Posterior cingulate gyrus (tissue), 11 donors: Measurements from ENCODE around the gene PTPN14.
"Not testable (repeated sequence)": the region's sequence is repeated elsewhere in the genome, so short reads cannot be mapped to it uniquely, and the experiment has no call there.

Experiments
- DNase-seq, 10 donors: peaks; one replicate each; pipeline versions ENCODE4 v3.0.0 to v3.0.0-alpha.2; 2020 to 2021; ENCODE audit warnings: mixed read lengths in 3 of 10
- intact Hi-C: fragments of 100-400 bp; cut with DNase I; formaldehyde crosslinking; loops from one replicate; pipeline ENCODE4 v1.15.1; 2023

PTPN14 gene

DNA sequence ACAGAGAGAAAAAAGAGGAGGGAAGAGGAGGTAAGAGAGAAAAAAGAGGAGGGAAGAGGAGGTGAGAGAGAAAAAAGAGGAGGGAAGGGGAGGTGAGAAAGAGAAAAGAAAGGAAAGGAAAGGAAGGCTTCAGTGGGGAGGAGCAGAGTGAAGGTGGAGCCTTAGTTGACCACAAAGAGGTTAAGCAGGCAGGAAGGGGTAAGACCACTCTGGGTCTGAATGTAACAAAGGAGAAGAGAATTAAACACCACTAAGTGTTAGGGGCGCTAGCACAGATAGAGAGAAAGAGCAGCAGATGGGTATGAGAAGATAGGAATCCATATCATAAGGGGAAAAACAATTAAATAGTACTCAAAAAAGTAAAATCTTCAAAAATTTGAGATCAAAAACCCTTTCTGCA lies 6.6 kb downstream of the PTPN14 start:
- DNase-seq = no peak
- intact Hi-C loops = loop anchor here (10.0 kb wide), 1 partner anchor 90 kb away; no protein-coding TSS in a partner anchor

DNA sequence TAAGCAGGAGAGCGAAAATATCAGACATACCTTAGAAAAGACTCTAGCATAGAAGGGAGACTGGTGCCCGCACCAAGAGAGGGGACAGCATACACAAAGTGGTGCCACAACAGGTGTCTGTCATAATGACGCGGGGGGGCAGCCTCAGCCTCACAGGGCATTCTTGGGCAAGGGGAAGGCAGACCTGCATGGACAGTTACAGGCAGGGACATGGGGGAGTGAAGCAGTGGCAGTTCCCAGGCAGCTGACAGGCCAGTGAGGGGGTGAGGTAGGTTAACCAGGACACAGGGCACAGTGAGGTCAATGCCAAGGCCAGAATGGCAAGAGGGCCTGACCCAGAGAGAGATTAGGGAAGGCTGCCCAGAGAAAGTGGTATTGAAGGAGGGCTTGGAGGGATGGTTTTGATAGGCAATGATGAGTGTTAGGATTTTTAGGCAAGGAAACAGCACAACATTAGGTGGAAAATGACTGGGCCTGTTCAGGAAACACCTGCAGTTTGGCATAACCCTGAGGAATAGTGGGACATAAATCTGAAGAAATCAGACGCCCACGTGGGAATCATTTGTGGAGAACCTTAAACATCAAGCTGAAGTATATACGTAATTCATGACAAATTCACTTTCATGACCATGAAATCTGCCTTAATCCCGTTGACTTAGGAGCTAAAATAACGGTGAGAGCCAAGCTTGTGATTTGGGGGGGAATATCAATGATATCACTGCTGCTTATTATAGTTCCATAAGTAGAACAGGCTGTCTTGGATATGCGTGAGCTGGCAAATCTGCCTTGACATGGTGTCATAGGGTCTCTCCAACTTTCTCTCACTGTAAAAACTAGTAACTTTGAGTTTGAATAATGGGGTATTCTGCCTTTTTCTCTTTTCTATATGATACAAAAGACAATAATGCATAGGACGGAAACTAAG lies 8.9 kb downstream of the PTPN14 start:
- no peak for DNase-seq
- intact Hi-C loops = loop anchor here (10.0 kb wide), 1 partner anchor 88 kb away; no protein-coding TSS in a partner anchor

DNA sequence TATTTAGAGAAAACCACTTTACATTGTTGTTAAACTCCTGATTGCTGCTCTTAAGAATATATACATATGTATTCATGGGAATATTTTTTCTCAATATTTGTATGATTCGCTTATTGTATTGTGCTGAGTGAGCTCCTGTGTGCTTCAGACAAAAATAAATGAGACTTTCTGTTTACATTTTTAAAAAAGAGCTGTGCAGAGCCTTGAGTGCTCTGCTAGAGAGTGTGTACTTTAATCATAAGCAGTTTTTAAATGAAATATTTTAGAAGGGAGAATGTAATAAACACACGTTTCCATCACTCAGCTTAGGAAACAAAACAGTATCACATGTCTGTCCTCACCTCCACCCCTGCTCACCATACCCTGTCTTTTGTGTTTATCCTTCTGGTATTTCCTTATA lies 9.7 kb downstream of the PTPN14 start:
- no peak for DNase-seq
- intact Hi-C loops = loop anchor here (10.0 kb wide), 1 partner anchor 87 kb away; no protein-coding TSS in a partner anchor

DNA sequence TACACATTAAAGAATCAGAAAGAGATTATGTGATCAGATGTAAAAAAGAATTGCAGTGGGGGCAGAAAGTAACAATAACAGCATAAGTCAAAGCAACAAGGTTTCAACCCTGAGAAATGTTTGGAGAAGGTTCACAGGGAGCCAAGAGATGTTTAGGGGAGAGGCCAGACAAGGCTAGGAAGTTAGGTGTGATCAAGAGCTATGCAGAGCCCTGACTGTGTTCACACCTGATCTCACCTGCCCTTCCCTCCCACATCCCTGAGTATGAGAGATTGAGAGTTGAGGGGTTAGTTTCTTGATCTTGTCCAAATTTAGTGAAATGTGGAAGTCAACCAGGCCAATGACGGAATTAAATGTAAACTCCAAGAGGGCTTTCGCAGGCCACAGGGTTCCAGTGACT lies 10.2 kb downstream of the PTPN14 start:
- no peak for DNase-seq

DNA sequence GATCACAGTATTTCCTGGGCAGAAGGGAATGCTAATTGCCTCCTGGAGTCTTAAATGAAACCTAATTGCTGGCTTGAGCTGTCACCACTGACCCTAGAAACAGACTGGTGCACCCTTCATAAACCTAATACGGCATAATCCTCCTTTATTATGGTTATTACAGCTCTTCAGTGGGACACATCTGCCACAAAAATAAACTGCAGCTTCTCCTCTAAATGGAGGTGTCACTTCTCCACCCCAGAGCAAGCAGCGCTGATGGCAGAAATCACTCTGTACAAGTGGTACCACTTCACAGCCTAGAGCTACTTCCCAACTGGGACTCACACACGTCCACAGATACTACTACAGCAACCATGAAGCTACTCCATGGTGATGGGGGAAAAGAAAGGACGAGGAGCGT lies 11.1 kb downstream of the PTPN14 start:
- no peak for DNase-seq
- intact Hi-C loops = loop anchor here (10.0 kb wide), 1 partner anchor 86 kb away; no protein-coding TSS in a partner anchor

More for the DNA sequence above, 10.2 kb downstream of the PTPN14 start:
- intact Hi-C loops = loop anchor here (10.0 kb wide), 1 partner anchor 86 kb away; no protein-coding TSS in a partner anchor

DNA sequence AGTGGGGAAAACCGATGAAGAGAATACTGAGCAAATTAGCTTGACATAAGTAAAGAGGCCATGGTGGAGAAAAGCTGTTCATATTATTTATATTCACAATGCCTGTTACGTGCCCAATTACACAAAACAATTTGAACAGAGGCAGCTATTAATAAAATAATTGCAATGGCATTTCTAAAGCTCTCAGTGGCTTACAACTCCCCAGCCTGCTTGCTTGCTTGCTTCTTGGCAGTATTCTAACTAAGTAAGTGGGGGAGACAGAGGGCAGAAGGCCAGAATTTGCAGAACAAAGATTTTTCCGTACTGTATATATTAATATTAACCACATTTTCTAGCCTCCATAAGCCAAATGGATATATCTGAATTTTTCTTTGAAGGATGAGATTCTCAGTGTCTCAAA lies 12.9 kb downstream of the PTPN14 start:
- DNase-seq = no peak
- intact Hi-C loops = no loop called here

DNA sequence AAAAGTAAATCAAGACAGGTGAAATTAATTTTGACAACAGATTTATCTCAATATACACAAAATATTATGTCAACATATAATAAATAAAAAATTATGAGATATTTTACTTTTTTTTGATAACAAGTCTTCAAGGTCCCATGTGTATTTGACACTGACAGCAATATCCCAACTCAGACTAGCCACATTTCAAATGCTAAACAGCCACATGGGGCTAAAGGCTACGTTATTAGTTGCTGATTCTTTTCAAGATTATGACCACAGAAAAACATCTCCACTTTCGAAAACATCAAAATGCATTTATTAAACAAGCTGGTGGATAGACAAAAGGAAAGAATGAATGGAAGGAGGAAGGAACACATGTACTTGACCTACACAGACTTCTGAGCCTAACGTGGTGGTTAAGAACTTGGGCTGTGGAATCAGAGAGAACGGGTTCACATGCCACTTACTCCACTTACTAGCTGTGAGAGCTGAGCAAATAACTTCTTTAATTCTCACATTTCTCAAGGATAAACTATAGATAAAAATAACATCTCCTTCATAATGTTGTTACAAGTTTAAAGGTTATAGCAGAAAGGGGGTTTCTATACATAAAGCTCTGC lies 13.4 kb downstream of the PTPN14 start:
- no peak for DNase-seq
- intact Hi-C loops = no loop called here

DNA sequence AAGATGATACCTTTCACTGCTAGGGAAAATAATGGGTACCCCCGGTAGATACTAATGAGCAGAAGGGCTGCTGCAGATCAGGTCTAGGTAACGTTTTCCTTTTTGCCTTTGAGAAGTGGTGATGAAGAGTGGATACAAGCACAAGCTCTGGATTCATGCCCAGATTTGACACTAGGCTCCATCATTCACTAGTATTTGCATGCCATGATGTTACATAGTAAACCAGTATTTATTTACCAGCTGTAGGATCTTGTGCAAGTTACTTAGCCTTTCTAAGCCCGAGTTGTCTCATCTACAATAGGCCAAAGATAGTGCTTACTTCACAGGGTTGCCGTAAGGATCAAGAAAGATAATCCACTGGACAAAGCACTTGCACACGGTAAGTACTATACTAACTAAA lies 14.2 kb downstream of the PTPN14 start:
- no peak for DNase-seq
- intact Hi-C loops = no loop called here

DNA sequence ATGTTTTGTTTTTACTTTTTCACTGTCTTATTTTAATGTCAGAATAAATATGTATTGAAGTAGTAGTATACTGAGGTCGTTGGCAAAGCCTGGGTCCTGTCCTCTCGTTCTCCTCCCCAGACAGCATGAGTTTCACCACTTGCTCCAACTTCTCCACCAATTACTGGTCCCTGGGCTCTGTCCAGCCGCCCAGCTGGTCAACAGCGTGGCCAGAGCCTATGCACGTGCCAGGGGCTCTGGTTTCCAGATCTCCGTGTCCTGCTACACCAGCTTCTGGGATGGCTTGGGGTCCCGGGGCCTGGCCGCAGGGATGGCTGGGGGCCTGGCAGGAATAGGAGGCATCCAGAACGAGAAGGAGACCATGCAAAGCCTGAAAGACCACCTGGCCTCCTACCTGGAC lies 19.3 kb downstream of the PTPN14 start:
- intact Hi-C loops = no loop called here
- DNase-seq = no peak

DNA sequence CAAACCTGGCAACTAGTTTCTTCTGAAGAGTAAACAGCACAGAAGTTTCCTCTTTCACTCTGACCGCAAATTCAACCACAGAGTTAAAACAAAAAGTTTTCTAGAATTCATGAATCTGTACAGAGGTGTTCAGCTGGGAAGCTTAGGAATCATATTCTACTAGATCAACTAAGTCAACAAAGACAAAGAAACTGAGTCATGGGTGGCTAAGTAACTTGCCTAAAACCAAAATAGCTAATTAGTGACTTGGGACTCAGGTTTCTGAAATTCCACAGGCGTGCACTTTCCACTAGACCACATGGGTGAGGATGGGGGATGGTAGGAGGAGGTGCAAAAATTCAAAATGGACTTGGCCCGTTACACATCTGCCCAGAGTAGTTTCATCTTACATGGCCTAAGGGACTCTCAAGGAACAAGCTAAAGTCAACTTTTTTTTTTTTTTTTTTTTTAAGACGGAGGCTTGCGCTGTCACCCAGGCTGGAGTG lies 25.8 kb downstream of the PTPN14 start:
- intact Hi-C loops = no loop called here
- DNase-seq = no peak

DNA sequence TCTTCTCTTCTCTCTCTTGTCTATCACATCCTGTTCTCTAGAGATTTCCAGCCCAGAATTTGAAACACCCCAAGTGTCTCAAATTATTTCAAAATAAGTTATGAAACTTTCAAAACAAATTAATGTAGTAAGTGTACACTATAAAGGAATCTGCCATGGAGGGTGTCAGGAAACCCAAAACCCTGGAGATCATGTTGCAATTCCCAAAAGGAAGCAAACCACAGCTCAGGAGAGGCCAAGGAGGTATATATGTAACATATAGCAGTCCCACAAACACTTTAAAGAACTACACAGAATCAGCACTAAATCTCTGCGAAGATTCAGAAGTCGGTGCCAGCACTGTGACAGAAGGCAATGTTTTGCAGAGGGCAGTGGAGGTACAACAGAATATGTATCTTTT lies 26.6 kb downstream of the PTPN14 start:
- intact Hi-C loops = no loop called here
- DNase-seq = no peak

DNA sequence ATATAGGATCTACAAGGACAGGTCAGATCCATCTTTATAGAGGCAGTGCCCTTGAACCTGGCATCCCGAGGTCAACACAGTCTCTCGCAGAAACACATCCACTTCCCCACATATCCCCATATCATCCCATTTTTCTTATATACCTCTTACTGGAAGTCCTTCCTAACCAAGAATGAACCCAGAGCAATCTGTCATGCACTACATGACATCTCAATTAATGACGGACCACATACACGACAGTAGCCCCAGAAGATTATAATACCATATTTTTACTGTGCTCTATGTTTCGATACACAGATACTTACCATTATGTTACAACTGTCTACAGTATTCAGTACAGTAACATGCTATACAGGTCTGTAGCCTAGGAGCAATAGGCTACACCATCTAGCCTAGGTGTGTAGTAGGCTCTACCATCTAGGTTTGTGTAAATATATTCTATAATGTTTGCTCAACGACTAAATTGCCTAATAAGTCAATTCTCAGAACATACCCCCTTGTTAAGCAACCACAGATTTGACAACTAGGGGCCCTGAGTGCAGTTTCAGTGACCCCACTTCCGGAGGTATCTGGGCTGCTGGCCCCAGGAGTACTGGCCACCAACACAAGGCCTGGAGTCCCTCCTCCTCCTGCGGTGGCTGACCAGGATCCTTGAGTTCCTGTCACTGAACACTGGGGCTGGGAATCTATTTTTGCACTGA lies 28.1 kb downstream of the PTPN14 start:
- no peak for DNase-seq
- intact Hi-C loops = no loop called here

DNA sequence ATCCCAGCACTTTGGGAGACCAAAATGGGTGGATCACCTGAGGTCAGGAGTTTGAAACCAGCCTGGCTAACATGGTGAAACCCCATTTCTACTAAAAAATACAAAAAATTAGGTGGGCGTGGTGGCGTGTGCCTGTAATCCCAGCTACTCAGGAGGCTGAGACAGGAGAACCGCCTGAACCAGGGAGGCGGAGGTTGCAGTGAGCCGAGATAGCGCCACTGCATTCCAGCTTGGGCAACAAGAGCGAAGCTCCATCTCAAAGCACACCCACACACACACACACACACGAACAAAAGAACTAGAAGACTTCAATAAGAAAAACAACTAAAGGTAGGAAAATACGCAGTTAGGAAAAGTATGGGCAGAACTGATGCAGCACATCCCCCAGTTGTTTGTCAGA lies 29.9 kb downstream of the PTPN14 start:
- intact Hi-C loops, DNase-seq: not testable (repeated sequence)

DNA sequence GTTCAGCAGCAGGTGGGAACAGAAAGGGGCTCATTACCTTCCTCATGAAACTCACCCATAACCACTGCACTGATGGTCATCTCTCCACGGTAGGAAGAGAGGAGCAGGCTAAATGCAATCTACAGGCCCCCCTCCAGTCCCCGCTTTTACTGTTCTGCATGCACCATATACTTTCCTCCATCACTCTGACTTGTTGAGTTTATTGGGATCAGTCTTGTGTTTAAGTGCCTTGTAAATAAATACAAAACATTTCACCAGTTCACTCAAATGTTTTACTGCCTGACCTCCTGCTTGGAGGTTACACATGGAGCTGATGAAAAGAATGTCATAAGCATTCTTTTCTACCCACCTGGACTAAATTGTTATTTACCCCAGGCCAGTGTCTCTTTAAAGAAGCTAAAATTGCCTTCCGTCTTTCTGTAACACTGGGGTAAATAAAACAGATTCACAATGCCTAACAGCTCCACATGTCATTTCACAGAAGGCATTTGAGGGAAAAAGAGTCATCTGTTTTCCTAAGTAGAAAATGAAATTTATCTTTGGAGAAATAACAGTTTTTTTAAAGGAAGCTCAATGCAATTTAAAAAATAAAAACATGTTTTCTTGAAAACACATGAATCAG lies 30.7 kb downstream of the PTPN14 start:
- intact Hi-C loops = no loop called here
- no peak for DNase-seq

DNA sequence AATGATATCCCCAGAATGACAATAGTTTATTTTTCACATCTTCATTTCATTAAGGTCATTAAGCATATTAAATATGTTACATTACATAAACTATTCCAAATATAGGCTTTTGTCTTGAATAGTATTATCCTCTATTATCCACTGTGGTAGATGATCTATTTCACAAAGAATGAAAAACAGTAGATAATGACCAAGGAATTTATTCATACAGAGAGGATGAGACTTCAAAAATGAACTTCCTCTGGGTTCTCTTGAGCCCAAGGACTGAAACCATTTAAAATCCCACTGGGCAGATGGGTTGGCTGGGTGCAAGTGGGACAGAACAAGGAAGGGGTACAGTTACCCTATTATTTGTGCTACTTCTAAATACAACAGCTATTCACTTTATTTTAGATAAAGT lies 33.0 kb downstream of the PTPN14 start:
- intact Hi-C loops = no loop called here
- DNase-seq = no peak

DNA sequence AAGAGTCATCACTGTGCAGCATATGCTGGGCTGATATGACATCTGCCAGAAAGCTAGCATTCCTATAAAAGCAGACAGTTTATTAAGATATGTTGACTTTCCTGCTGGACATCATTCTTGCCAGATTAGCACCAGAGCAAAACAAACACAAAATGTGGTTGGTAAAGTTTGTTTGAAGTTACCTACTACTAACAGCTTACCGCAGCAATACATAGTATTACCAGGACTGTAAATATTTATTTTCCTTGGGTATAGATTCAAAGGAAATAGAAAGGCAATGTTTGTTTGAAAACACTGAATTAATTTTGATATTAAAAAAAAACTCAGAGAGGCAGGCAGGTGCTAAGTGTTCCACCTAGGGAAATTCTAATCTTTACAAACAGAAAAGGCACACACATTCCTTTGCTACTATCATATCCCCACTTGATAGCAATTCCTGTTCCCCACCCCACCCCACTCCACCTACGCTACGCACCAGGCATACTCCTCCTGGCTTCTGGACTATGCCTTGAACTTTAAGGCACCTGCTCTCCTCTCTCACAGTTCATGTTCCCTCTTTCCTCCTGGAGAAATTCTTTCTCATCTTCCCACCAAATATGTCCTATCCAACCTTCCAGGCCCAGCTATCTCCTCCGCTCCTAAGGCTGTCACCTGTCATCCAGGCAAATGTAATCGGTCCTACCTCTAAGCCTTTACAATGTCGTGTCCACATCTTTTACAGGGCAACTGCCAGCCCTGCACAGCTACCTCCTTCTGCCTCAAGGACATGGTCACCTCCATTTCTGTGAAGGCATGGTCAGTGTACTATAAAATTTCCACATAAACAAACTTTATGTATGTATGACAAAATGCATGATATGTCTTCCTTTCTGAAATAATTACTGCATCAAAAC lies 34.7 kb downstream of the PTPN14 start:
- DNase-seq = no peak
- intact Hi-C loops = no loop called here

DNA sequence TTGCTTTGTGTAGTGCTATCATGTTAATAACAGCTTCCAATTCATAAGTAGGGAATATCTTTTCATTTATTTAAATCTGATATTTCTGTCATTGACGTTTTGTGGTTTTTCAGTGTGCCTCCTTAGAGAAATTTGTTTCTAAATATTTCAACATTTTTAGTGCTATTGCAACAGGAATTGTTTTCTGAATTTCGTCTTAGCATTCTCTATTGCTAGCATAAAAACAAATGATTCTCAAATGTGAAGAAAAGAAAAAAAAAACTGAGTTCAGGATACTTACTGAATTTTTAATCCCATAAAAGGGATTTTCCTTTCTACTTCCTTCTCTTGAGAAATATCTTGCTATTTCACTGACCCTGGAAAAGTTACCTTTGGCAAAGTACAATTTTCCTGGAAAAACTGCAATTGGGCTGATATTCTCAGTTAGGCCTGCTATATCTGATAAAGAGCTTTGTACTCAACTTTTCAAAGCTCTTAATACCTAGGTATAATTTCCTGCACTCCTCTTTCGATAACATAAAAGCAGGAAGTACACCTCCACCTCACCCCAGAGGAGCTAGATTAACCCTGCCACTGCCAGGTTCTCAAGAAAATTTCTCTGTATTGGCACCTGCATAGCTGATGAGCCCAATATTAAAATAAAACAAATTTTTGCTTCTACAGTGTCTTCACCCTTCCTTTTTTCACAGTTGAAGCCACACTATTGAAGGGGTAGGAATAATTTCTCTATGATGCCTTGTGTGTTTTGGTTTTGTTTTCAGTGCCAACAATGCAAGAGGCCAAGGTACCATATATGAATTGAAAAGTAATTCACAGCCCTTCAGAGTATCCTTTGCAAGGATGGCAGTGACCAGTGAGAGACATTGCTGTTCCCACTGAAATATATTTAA lies 35.6 kb downstream of the PTPN14 start:
- DNase-seq = no peak
- intact Hi-C loops = no loop called here

DNA sequence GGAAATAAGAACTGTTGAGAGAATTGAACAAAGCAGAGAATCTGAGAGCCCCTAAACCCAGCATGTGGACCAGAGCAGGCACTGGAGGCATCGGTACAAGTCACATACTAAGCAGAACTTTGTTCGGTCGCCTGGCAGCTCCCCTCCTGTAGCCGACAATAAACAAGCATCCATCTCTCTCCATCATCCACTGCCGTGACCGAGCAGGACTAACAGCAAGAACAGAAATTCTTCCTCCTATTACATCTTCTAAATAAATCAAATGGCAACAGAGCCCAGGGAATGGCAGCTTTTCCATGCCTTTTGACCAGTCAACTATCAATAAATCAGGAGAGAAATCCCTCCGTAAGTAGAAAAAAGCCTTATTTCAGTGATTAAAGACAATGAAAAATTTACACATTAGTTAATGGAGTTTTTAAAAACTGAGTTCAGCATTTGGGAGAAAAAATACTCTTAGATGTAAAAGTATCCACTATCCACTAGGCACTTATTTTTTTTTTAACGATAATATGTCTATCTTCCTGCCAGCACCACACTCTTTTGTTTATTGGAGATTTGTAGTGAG lies 36.5 kb downstream of the PTPN14 start:
- DNase-seq = no peak
- intact Hi-C loops = no loop called here
